K562 (cell line): ENCODE measurements around the gene STRA6. TPM values are rescaled to one million over a fixed set of nuclear protein-coding genes. Genes with fewer than 3 reads are reported as not detected.

Source experiments
- ATF6 ChIP-seq: sonication (generic); formaldehyde crosslinking; IDR thresholded peaks from 2 replicates; pipeline ENCODE4 v1.4.0; 2020; ENCODE audit warnings: mild to moderate bottlenecking, missing genetic modification reagents
- BCOR ChIP-seq: fragments of 450-650 bp; IDR thresholded peaks from 2 replicates; pipeline ENCODE4 v1.6.1; 2016
- CBX5 ChIP-seq: IDR thresholded peaks from 2 replicates; pipeline ENCODE4 v1.6.1; 2014; ENCODE audit warnings: low read depth, borderline replicate concordance
- FOXA3 ChIP-seq, 2 experiments: fragments of 450-650 bp in 1 of 2; sonication (generic) in 1 of 2; formaldehyde crosslinking; IDR thresholded peaks in 1 of 2; conservative IDR thresholded peaks in 1 of 2; 2 replicates each; pipeline versions ENCODE4 v1.4.0 to v1.8.0; 2020 to 2022; ENCODE audit warnings: mild to moderate bottlenecking in 2 of 2, missing genetic modification reagents in 1 of 2
- GABPB1 ChIP-seq: sonication (generic); formaldehyde crosslinking; IDR thresholded peaks from 2 replicates; pipeline ENCODE4 v1.8.0; 2022; ENCODE audit warnings: mild to moderate bottlenecking, missing genetic modification reagents
- GTF2B ChIP-seq: IDR thresholded peaks from 2 replicates; pipeline ENCODE4 v1.6.1; 2011; ENCODE audit not compliant: insufficient read length; ENCODE audit errors: extremely low read depth
- ILF3 ChIP-seq: fragments of 450-650 bp; IDR thresholded peaks from 2 replicates; pipeline ENCODE4 v1.6.1; 2018; ENCODE audit warnings: antibody characterized with exemption, mild to moderate bottlenecking, moderate library complexity, borderline replicate concordance
- KLF13 ChIP-seq: fragments of 450-650 bp; IDR thresholded peaks from 2 replicates; pipeline ENCODE4 v1.6.1; 2016; ENCODE audit warnings: missing genetic modification characterization, low read depth, mild to moderate bottlenecking, missing compliant biosample characterization, moderate library complexity, borderline replicate concordance
- MEIS2 ChIP-seq: fragments of 450-650 bp; IDR thresholded peaks from 2 replicates; pipeline ENCODE4 v1.6.1; 2014; ENCODE audit warnings: mild to moderate bottlenecking; ENCODE audit not compliant: partially characterized antibody
- MYNN ChIP-seq, 2 experiments: sonication (generic); formaldehyde crosslinking in 1 of 2; IDR thresholded peaks; 2 replicates each; pipeline versions ENCODE4 v1.5.0 to v1.6.1; 2016 to 2020; ENCODE audit warnings: antibody characterized with exemption in 1 of 2, missing genetic modification reagents in 1 of 2
- NFYB ChIP-seq: IDR thresholded peaks from 2 replicates; pipeline ENCODE4 v1.6.1; 2011; ENCODE audit warnings: mild to moderate bottlenecking, moderate library complexity; ENCODE audit not compliant: insufficient read length; ENCODE audit errors: extremely low read depth
- NRF1 ChIP-seq, 2 experiments: fragments of 450-650 bp; IDR thresholded peaks in 1 of 2; conservative IDR thresholded peaks in 1 of 2; 2 replicates each; pipeline ENCODE4 v1.6.1; 2014; ENCODE audit warnings: mild to moderate bottlenecking in 2 of 2
- PCBP1 ChIP-seq: fragments of 200-400 bp; formaldehyde crosslinking; IDR thresholded peaks from 2 replicates; pipeline ENCODE4 v1.6.1; 2018; ENCODE audit warnings: mild to moderate bottlenecking, low read depth, low read length; ENCODE audit not compliant: poor library complexity, severe bottlenecking
- RBM25 ChIP-seq: fragments of 200-400 bp; formaldehyde crosslinking; IDR thresholded peaks from 2 replicates; pipeline ENCODE4 v1.6.1; 2018; ENCODE audit warnings: low read length, low read depth, moderate library complexity; ENCODE audit not compliant: severe bottlenecking
- RCOR1 ChIP-seq, 2 experiments: IDR thresholded peaks; 2 replicates each; pipeline ENCODE4 v1.6.1; 2012; ENCODE audit warnings: low read depth in 2 of 2, low read length in 2 of 2, borderline replicate concordance in 1 of 2, improper control_type of control experiment in 1 of 2
- SMARCA4 ChIP-seq: fragments of 450-650 bp; IDR thresholded peaks from 2 replicates; pipeline ENCODE4 v1.6.1; 2016
- TEAD2 ChIP-seq: fragments of 450-650 bp; IDR thresholded peaks from 2 replicates; pipeline ENCODE4 v1.6.1; 2016; ENCODE audit warnings: missing genetic modification characterization, control low read depth, missing compliant biosample characterization
- TFE3 ChIP-seq: fragments of 450-650 bp; formaldehyde crosslinking; IDR thresholded peaks from 2 replicates; pipeline ENCODE4 v1.4.0; 2020; ENCODE audit warnings: mild to moderate bottlenecking, mixed read lengths
- ZBTB34 ChIP-seq: fragments of 250-450 bp; sonication (Bioruptor Pico); IDR thresholded peaks from 2 replicates; pipeline ENCODE4 v1.8.0; 2021; ENCODE audit warnings: mild to moderate bottlenecking, moderate library complexity
- ZNF282 ChIP-seq: sonication (generic); formaldehyde crosslinking; IDR thresholded peaks from 2 replicates; pipeline ENCODE4 v1.8.1; 2023; ENCODE audit warnings: missing genetic modification reagents
- ZNF75A ChIP-seq: fragments of 450-650 bp; formaldehyde crosslinking; IDR thresholded peaks from 2 replicates; pipeline ENCODE4 v1.4.0; 2020; ENCODE audit warnings: mild to moderate bottlenecking
- polyA plus RNA-seq, 8 experiments: library from polyadenylated mRNA; depleted of rRNA in 4 of 8; stranded (reverse) in 5 of 8; unstranded in 3 of 8; fragments of >200 nt; fragmentation: Nextera tagmentation in 2 of 8; fragmentation: Illumina TruSeq in 1 of 8; extraction: Ambion mirVana in 2 of 8; extraction: Trizol in 1 of 8; gene quantifications; 2 replicates each; pipeline versions ENCODE4 v1.2.1 to v1.2.3, GENCODE V29; 2011 to 2014; ENCODE audit warnings: inconsistent platforms in 1 of 8, missing spikeins in 1 of 8
- total RNA-seq, 7 experiments: library from RNA; depleted of rRNA in 6 of 7; stranded (reverse); fragments of >200 nt in 6 of 7; fragmentation: Illumina TruSeq in 2 of 7; extraction: Trizol in 2 of 7; gene quantifications; 2 replicates each; pipeline versions ENCODE4 v1.2.1 to v1.2.3, GENCODE V29; 2011 to 2021; ENCODE audit warnings: low replicate concordance in 1 of 7

Gene STRA6
- total and polyA plus RNA-seq, 9 of the 15 experiments (the other 6 are each of a cell fraction or from before 2014, with no cell fraction given) = 0.04 to 2.0 (median 0.43) TPM; not detected in 2

- TF ChIP-seq TEAD2 (tag) = no peak
- 0 out of 2 replicates have a peak, but pooled peaks have one; percentile 19 for TF ChIP-seq GABPB1 (CRISPR knock-in tag)
- TF ChIP-seq NFYB = no peak
- TF ChIP-seq ZNF75A = no peak
- no peak for TF ChIP-seq FOXA3 (CRISPR knock-in tag; conservative IDR thresholded peaks at IDR 0.05 in 1 of 2, IDR thresholded peaks at IDR 0.05 in 1 of 2)
- TF ChIP-seq NRF1 (conservative IDR thresholded peaks at IDR 0.05 in 1 of 2, IDR thresholded peaks at IDR 0.05 in 1 of 2) = no peak
- TF ChIP-seq MEIS2 = no peak
- peak; percentile 94 for TF ChIP-seq RBM25
- no peak for TF ChIP-seq MYNN (IDR thresholded peaks at IDR 0.05)
- TF ChIP-seq MYNN (CRISPR knock-in tag; IDR thresholded peaks at IDR 0.05) = no peak
- TF ChIP-seq SMARCA4 = no peak
- TF ChIP-seq GTF2B = no peak
- peak; percentile 86 for TF ChIP-seq BCOR
- TF ChIP-seq ATF6 (CRISPR knock-in tag) = no peak
- TF ChIP-seq ILF3 = no peak
- no peak for TF ChIP-seq TFE3 (CRISPR knock-in tag)
- TF ChIP-seq ZNF282 (CRISPR knock-in tag) = no peak
- no peak for TF ChIP-seq CBX5
- no peak for TF ChIP-seq ZBTB34 (CRISPR knock-in tag)
- TF ChIP-seq RCOR1 (IDR thresholded peaks at IDR 0.05; ENCODE audit: borderline replicate concordance in 1 of 2, low read depth in 2 of 2, low read length in 2 of 2) = 0 out of 4 replicates have a peak, but pooled peaks of 1 of the 2 experiments have one; percentile 6
- no peak for TF ChIP-seq PCBP1
- no peak for TF ChIP-seq KLF13 (tag)
Observed at GRCh38 chr15:74214324-74215021, 11.9 kb upstream of the STRA6 start (continued).
